ENCODE results near the gene HASPIN. TPM values are rescaled to one million over a fixed set of nuclear protein-coding genes. Genes with fewer than 3 reads are reported as not detected.

Gene HASPIN
- total RNA-seq, 4 donors from 2014 or later = 0.20 to 1.3 (median 0.24) TPM

DNA sequence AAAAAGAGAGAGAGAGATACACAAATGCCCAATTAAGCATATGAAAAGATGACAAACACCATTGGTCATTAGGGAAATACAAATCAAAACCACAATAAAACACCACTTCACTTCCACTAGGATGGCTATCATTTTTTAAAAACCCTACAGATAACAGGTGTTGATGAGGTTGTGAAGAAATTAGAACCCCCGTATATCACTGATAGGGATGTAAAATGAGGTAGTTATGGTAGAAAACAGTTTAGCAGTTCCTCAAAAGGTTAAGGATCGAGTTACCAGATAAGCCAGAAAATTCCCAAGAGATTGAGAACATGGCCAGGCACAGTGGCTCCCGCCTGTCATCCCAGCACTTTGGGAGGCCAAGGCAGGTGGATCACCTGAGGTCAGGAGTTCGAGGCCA is 30.6 kb upstream of the HASPIN start:
- in situ Hi-C loops (cut with MboI; ENCODE audit: low sequenced_read_pairs in 4 of 4) = no loop called here
- no peak for TF ChIP-seq POLR2A (IDR thresholded peaks at IDR 0.05)
- TF ChIP-seq, protein P1, sequence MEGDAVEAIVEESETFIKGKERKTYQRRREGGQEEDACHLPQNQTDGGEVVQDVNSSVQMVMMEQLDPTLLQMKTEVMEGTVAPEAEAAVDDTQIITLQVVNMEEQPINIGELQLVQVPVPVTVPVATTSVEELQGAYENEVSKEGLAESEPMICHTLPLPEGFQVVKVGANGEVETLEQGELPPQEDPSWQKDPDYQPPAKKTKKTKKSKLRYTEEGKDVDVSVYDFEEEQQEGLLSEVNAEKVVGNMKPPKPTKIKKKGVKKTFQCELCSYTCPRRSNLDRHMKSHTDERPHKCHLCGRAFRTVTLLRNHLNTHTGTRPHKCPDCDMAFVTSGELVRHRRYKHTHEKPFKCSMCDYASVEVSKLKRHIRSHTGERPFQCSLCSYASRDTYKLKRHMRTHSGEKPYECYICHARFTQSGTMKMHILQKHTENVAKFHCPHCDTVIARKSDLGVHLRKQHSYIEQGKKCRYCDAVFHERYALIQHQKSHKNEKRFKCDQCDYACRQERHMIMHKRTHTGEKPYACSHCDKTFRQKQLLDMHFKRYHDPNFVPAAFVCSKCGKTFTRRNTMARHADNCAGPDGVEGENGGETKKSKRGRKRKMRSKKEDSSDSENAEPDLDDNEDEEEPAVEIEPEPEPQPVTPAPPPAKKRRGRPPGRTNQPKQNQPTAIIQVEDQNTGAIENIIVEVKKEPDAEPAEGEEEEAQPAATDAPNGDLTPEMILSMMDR (IDR thresholded peaks at IDR 0.05 in 4 of 5, conservative IDR thresholded peaks at IDR 0.05 in 1 of 5) = no peak
- no peak overlapping the region for H3K4me3 ChIP-seq
- peaks cover 0 to 16% of the 10 kb centered on the region in 2 donors for H3K36me3 ChIP-seq
- no peaks in the 10 kb centered on the region for H3K9me3 ChIP-seq
- H3K4me1 ChIP-seq = peaks cover 13 to 24% of the 10 kb centered on the region in 2 donors
- DNase-seq = no peak
- H3K27ac ChIP-seq = peak overlapping the region; percentile 94 to 99 (median 96)
- peaks cover 0 to 4% (median 0%) of the 10 kb centered on the region in 3 donors for H3K27me3 ChIP-seq
- intact Hi-C loops (cut with DNase I; ENCODE audit: low total_unique reads) = no loop called here
- ATAC-seq = no peak

DNA sequence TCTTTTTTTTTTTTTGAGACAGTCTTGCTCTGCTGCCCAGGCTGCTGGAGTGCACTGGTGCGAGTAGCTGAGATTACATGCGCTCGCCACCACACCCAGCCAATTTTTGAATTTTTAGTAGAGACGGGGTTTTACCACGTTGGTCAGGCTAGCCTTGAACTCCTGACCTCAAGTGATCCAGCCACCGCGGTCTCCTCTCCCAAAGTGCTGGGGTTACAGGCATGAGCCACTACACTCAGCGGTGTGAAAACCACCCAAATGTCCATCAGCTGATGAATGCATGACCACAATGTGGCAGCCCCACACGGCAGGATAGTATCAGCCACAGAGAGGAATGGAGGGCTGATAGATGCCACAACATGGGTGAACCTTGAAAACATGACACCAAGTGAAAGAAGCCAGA is 29.9 kb upstream of the HASPIN start:
- Histone ChIP-seq H3K4me1 (peaks cover 13 to 24% of the 10 kb centered on the region in 2 donors), H3K27ac (peak overlapping the region; percentile 94 to 99 (median 96)), H3K4me3 (no peak overlapping the region), H3K9me3 (no peaks in the 10 kb centered on the region), H3K27me3 (peaks cover 0 to 4% (median 0%) of the 10 kb centered on the region in 3 donors), H3K36me3 (peaks cover 0 to 16% of the 10 kb centered on the region in 2 donors)
- in situ Hi-C loops (cut with MboI; ENCODE audit: low sequenced_read_pairs in 4 of 4) = no loop called here
- ATAC-seq = no peak
- TF ChIP-seq, protein P1 (IDR thresholded peaks at IDR 0.05 in 4 of 5, conservative IDR thresholded peaks at IDR 0.05 in 1 of 5) = no peak
- no peak for TF ChIP-seq POLR2A (IDR thresholded peaks at IDR 0.05)
- DNase-seq = no peak
- intact Hi-C loops (cut with DNase I; ENCODE audit: low total_unique reads) = no loop called here

DNA sequence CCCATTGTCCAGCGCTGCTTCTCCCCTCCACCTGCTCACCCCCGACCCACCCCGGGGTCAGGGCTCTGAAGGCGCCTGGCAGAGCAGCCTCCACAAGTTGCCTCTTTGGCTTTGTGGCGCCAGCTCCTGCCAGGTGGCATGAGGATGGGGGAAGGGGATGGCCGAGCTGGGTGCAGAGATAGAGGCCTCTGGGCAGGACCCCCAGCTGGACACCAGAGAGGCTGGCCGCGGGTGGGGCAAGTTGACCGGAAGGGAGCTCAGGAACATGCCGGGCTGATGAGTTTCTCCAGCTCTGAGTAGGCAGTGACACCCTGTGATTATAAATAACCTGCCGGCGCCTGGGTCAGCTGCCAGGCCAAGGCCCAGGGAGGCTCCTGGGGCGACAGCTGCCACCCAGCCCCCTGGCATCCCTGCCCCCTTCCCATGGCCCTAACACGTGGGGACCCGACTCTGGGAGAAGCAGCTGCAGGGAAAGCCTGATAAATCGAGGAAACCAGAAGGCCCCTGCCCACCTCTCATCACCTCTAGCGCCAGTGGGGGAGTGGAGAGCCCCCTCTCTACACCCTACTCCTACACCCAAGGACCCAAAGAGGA is 28.5 kb upstream of the HASPIN start:
- Histone ChIP-seq H3K36me3 (peaks cover 0 to 7% of the 10 kb centered on the region in 2 donors), H3K4me1 (peaks cover 13 to 24% of the 10 kb centered on the region in 2 donors), H3K9me3 (no peaks in the 10 kb centered on the region), H3K4me3 (peak overlapping the region; percentile 69 to 85 (median 73)), H3K27me3 (peaks cover 0 to 4% (median 0%) of the 10 kb centered on the region in 3 donors), H3K27ac (peak overlapping the region; percentile 94 to 99 (median 96))
- ATAC-seq = peak; percentile 87 to 88
- TF ChIP-seq POLR2A (IDR thresholded peaks at IDR 0.05) = peak; percentile 70 to 72
- TF ChIP-seq, protein P1 (IDR thresholded peaks at IDR 0.05 in 4 of 5, conservative IDR thresholded peaks at IDR 0.05 in 1 of 5) = no peak
- DNase-seq = peak; percentile 86 to 94
- intact Hi-C loops (cut with DNase I; ENCODE audit: low total_unique reads) (loop anchor here (1.0 kb wide), 1 partner anchor 59 kb away; the partner anchor contains the start of genes CTNS and SHPK), in situ Hi-C loops (cut with MboI; ENCODE audit: low sequenced_read_pairs in 4 of 4) (no loop called here)

DNA sequence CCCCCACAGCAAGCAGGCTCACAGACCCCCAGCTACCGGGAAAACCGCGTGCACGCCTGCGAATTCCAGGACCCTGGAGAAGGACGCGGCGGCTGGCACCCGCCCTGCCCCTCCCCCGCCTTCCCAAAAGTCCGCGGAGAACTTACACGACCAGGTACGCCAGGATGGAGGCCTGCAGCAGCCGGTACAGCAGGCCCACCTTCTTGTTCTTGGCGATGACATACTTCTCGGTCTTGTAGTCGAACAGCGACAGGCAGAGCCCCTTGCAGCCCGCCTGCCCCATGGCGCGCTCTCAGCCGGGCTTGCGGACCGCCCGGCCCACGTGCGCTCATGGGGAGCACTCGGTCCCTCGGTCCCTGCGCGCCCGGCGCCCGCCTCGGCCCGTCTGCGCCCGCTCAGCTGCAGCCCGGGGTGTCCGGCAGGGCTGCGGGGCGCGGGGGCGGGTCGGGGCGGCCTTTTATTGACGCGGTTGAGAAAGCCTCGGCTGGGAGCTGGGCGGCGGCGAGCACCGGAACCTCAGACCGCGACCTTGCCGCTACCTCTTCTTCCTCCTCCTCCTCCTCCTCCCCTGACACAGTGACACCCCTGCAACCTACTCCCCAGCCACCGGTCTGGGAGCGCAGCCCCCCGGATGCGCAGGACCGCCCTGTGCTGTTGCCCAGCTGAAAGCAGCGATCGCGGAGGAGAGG is 27.8 kb upstream of the HASPIN start, which contains the start of gene P2RX5:
Gene P2RX5 (minus strand): TSS at position 433 of the 689 bp plus-strand sequence. CDS start 150 bp downstream, at position 283.
- ATAC-seq (peak; percentile 48 to 49), DNase-seq (peak in 1 of 2 donors; percentile 36)
- H3K4me3 ChIP-seq = peak within 1 kb of the TSS; percentile 69 to 85 (median 73)
- TF ChIP-seq, protein P1 (IDR thresholded peaks at IDR 0.05 in 4 of 5, conservative IDR thresholded peaks at IDR 0.05 in 1 of 5) = no peak
- TF ChIP-seq POLR2A (IDR thresholded peaks at IDR 0.05) = no peak
- H3K27me3 ChIP-seq = peaks cover 0 to 4% (median 0%) of the 10 kb centered on the region in 3 donors
- intact Hi-C loops (cut with DNase I; ENCODE audit: low total_unique reads) = loop anchor here (1.0 kb wide), 1 partner anchor 60 kb away; the partner anchor contains the start of genes CTNS and SHPK
- peaks cover 13 to 24% of the 10 kb centered on the region in 2 donors for H3K4me1 ChIP-seq
- no peaks in the 10 kb centered on the region for H3K9me3 ChIP-seq
- H3K36me3 ChIP-seq = peaks cover 0 to under 1% of the 10 kb centered on the region in 2 donors
- in situ Hi-C loops (cut with MboI; ENCODE audit: low sequenced_read_pairs in 4 of 4) = no loop called here
- peak within 1 kb of the TSS; percentile 94 to 99 (median 96) for H3K27ac ChIP-seq
